IPS DF 6.9 (cell line): ENCODE data around the gene ROPN1.
"Not testable (repeated sequence)": the region's sequence is repeated elsewhere in the genome, so short reads cannot be mapped to it uniquely, and the experiment has no call there.

Experiments used
- DNase-seq: peaks from one replicate; pipeline ENCODE4 v3.0.0-alpha.2; 2013; ENCODE audit warnings: low read depth, low spot score
- H3K27ac ChIP-seq: one replicate; pipeline ENCODE4 v1.5.1; 2013; ENCODE audit warnings: low read length, control low read depth
- H3K27me3 ChIP-seq: 2 replicates; pipeline ENCODE4 v1.6.1; 2013; ENCODE audit warnings: mild to moderate bottlenecking, low read length; ENCODE audit not compliant: control insufficient read depth, insufficient read depth
- H3K36me3 ChIP-seq: 2 replicates; pipeline ENCODE4 v1.6.1; 2013; ENCODE audit warnings: low read length; ENCODE audit not compliant: control insufficient read depth, insufficient read depth
- H3K4me1 ChIP-seq: 2 replicates; pipeline ENCODE4 v1.6.1; 2013; ENCODE audit warnings: low read length; ENCODE audit not compliant: control insufficient read depth, insufficient read depth
- H3K4me3 ChIP-seq: 2 replicates; pipeline ENCODE4 v1.5.1; 2013; ENCODE audit warnings: mild to moderate bottlenecking, low read length
- H3K9me3 ChIP-seq: 2 replicates; pipeline ENCODE4 v1.6.1; 2013; ENCODE audit warnings: low read length, inconsistent platforms; ENCODE audit not compliant: control insufficient read depth, insufficient read depth
- WGBS: extraction: QIAGEN DNeasy Blood & Tissue Kit; methylation state at CpG from one replicate; pipeline ENCODE4 v1.1.7; 2013; ENCODE audit warnings: mixed read lengths, missing lambda C conversion rate; ENCODE audit not compliant: insufficient read length, insufficient coverage; 5-methylcytosine and 5-hydroxymethylcytosine counted together

The ROPN1 gene

DNA sequence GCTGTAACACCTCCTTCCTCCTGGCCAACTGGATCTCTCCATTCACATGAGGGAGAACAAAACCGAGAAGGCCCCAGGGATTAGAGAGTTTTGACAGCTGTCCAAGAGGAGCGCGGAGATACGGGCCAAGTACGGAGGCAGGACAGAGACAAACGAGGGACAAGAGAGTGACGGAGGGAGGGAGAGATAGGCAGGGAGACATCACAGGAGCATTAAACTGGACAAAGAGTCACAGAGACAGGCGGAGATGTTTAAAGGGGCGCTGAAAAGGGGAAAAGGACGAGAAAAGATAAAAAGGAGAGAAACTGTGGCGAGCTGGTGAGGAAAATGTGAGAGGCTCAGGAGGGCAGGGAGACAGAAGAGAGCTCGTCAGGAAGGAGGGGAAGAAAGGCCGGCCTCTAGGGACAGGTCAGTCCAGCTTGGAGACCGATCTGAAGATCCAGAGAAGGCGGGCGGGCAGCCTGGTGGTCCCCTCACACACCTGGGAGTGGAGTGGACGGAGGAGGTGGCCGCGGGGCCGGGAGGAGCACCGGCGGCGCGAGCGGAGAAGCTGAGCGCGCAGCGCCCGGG is 40.5 kb upstream of the ROPN1 start:
- DNase-seq, result no peak
- WGBS, result no CpG with 5 or more reads among the region's 29 CpGs
- H3K27me3 ChIP-seq, result peaks cover 17% of the 10 kb centered on the region
- no peak overlapping the region for H3K27ac ChIP-seq
- H3K4me3 ChIP-seq, result peak overlapping the region; percentile 68; the same call in 1 of the 2 replicates
- H3K4me1 ChIP-seq, result peaks cover 3% of the 10 kb centered on the region
- no peaks in the 10 kb centered on the region for H3K9me3 ChIP-seq
- no peaks in the 10 kb centered on the region for H3K36me3 ChIP-seq

- H3K4me3 ChIP-seq, result no peak overlapping the region
- no peak overlapping the region for H3K27ac ChIP-seq
- WGBS, result no CpG with 5 or more reads among the region's 4 CpGs
- no peaks in the 10 kb centered on the region for H3K36me3 ChIP-seq
- no peaks in the 10 kb centered on the region for H3K9me3 ChIP-seq
- no peak for DNase-seq
- H3K27me3 ChIP-seq, result peaks cover 3% of the 10 kb centered on the region; the same call in 1 of the 2 replicates
- H3K4me1 ChIP-seq, result no peaks in the 10 kb centered on the region; the same call in 1 of the 2 replicates
Observed at GRCh38 chr3:124026516-124026915, 34.6 kb upstream of the ROPN1 start.

DNA sequence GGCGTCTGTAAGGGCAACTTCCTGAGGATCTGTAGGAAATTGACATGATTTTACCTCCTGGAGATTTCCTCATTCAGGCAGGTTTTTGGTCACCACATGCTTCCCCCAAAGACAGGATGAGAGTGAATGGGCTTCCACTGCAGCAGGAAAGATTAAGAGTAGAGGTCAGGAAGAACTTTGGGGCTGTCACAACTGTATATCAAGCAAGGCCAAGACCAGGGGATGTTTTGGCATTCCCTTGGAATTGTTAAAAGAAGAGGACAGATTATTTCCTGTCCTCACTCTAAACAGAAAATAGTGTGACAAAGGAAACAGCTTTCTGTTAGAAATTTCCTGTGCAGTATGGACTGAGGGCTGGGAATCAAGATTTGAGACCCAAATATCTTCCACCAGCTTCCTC is 31.6 kb upstream of the ROPN1 start:
- no CpG with 5 or more reads among the region's 1 CpG for WGBS

DNA sequence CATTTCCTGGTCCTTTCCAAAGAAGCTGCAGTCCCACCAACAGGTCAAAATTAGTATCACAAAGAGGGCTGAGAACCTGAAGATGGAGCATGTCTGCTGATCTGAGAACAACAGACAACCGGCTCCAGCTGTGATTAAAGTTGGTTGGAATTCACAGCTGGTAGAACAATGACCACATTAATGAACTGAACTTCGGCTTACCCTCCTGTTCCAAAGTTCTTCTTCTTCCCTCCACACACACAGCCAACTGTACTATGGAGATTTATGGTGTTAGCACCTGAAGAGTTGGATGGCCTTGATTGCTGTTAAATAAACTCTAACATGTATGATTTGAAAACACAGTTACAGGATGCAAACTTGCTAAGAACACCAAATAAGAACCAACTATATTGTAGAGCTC is 27.4 kb upstream of the ROPN1 start:
- Histone ChIP-seq H3K27ac (no peak overlapping the region), H3K27me3 (no peaks in the 10 kb centered on the region), H3K36me3 (no peaks in the 10 kb centered on the region), H3K4me1 (no peaks in the 10 kb centered on the region), H3K4me3 (no peak overlapping the region), H3K9me3 (no peaks in the 10 kb centered on the region)
- DNase-seq, result no peak
- no CpG with 5 or more reads among the region's 2 CpGs for WGBS

More for the DNA sequence above, 31.6 kb upstream of the ROPN1 start:
- not testable (repeated sequence) for H3K9me3 ChIP-seq, H3K4me1 ChIP-seq, DNase-seq, H3K4me3 ChIP-seq, H3K27ac ChIP-seq, H3K36me3 ChIP-seq, H3K27me3 ChIP-seq

DNA sequence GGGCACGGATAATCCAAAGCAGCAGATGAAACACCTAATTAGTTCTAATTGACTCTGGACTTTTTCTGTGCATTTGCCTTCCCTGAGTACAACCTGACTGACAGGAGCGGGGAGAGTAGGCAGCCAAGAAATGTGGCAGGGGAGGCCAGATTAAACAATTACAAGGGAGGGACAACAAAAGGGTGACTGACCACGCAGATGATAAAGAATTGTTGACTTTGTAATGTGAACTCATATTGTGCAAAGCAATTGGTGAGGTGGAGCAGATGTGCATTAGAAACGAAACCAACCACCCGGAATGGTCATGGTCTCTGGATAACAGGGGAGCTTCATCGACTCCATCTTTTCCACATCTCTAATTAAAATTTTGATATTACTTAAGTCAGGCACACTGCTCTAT is 25.6 kb upstream of the ROPN1 start:
- H3K27me3 ChIP-seq, H3K4me3 ChIP-seq, H3K4me1 ChIP-seq, H3K27ac ChIP-seq, DNase-seq, H3K36me3 ChIP-seq, H3K9me3 ChIP-seq: not testable (repeated sequence)
- WGBS, result no CpG with 5 or more reads among the region's 6 CpGs

DNA sequence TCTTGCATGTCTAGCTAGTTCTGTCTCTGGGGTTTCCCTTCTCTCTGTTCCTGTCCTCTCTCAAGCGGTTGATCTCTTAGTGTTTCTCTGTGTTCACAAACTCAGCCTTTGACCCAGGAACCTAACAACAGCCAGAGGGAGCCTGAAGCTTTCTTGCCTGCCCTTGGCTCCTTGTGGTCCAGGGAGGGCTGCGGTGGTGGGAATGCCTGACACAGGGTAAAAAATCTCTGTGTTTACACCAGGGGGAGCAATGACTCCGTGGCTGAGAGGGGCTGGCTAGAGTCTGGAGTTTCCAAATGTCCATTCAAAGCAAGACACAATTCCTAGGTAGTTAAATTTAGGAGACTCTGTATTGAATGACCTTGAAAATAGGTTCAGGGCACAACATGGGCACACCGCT is 24.6 kb upstream of the ROPN1 start:
- not testable (repeated sequence) for H3K27ac ChIP-seq, H3K4me1 ChIP-seq, H3K4me3 ChIP-seq, H3K36me3 ChIP-seq, H3K27me3 ChIP-seq, H3K9me3 ChIP-seq
- peak; percentile 43 for DNase-seq
- WGBS, result no CpG with 5 or more reads among the region's 4 CpGs

GRCh38 chr3:124014366-124014942 is 22.5 kb upstream of the ROPN1 start:
- H3K36me3 ChIP-seq, result no peaks in the 10 kb centered on the region
- no CpG with 5 or more reads among the region's 3 CpGs for WGBS
- no peak overlapping the region for H3K4me3 ChIP-seq
- H3K9me3 ChIP-seq, result no peaks in the 10 kb centered on the region
- DNase-seq, result no peak
- H3K4me1 ChIP-seq, result no peaks in the 10 kb centered on the region
- H3K27me3 ChIP-seq, result no peaks in the 10 kb centered on the region
- H3K27ac ChIP-seq, result no peak overlapping the region

DNA sequence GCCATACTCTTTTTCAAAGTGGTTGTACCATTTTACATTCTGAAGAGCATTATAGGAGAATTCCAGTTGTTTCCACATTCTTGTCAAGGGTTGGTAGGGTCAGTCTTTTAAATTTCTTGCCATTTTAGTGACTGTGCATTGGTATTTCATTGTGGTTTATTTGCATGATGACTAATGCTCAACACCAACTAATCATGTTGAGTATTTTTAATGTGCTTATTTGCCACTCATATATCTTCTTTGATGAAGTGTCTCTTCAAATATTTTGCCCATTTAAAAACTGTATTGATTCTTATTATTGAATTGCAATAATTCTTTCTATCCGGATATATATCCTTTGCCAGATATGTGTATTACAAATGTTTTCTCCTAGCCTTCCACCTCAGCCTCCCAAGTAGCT is 16.4 kb upstream of the ROPN1 start:
- WGBS, result no CpG with 5 or more reads among the region's 1 CpG
- not testable (repeated sequence) for H3K27ac ChIP-seq, H3K4me3 ChIP-seq, DNase-seq, H3K36me3 ChIP-seq, H3K27me3 ChIP-seq, H3K9me3 ChIP-seq, H3K4me1 ChIP-seq

DNA sequence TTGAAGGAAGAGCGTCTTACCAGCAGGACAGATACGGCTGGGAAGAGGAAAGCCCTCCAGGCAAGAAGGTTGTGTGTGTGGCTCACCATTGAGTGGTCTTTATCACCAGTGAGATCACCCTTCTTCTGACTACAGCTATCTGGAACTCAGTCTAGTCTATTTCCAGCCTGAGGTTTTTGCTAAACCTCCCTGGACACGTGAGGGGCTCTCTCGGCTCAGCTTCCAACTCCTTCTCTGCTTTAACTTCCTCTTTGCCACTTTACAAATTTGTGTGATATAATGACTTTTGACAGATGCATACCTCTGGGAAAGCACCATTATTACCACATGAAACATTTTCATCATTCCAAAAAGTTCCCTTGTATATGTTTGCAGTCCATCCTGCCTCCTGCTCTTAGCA is 15.3 kb upstream of the ROPN1 start:
- H3K36me3 ChIP-seq, result no peaks in the 10 kb centered on the region
- no peaks in the 10 kb centered on the region for H3K27me3 ChIP-seq
- H3K9me3 ChIP-seq, result no peaks in the 10 kb centered on the region
- no peak overlapping the region for H3K27ac ChIP-seq
- no peak for DNase-seq
- H3K4me3 ChIP-seq, result no peak overlapping the region
- no CpG with 5 or more reads among the region's 4 CpGs for WGBS
- H3K4me1 ChIP-seq, result no peaks in the 10 kb centered on the region

GRCh38 chr3:124002405-124003079 is 10.6 kb upstream of the ROPN1 start:
- H3K4me1 ChIP-seq, H3K4me3 ChIP-seq, H3K36me3 ChIP-seq, DNase-seq, H3K9me3 ChIP-seq, H3K27me3 ChIP-seq, H3K27ac ChIP-seq: not testable (repeated sequence)
- no CpG with 5 or more reads among the region's 2 CpGs for WGBS

GRCh38 chr3:124001366-124001765 is 9.4 kb upstream of the ROPN1 start:
- not testable (repeated sequence) for DNase-seq, H3K9me3 ChIP-seq, H3K27me3 ChIP-seq, H3K4me1 ChIP-seq, H3K36me3 ChIP-seq, H3K4me3 ChIP-seq, H3K27ac ChIP-seq
- no CpG with 5 or more reads among the region's 6 CpGs for WGBS
